ENCODE data around the gene SYT9.

The SYT9 gene

DNA sequence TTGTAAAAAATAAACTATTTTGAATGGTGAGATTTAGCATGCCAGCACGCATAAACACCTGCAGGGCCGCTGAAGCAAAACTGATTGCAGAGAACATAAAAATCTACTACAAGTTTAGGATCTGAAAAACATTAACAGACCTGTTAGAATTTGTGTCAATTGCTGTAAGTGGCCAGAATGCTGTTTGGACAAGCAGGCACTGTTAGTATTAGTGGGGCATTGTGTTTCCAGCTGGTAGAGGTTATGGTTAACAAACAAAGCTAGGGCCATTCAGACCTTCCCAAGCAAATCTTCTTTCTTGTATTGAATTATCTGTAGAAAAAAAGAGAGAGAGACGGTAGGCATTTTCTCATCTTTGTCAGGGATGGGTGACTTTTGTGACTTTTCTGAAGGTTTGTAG is 176.0 kb downstream of the SYT9 start:
- no peak for DNase-seq (ENCODE audit: low spot score)

- no peak for DNase-seq (ENCODE audit: low spot score)
Observed at GRCh38 chr11:7428196-7428595, 176.5 kb downstream of the SYT9 start.

DNA sequence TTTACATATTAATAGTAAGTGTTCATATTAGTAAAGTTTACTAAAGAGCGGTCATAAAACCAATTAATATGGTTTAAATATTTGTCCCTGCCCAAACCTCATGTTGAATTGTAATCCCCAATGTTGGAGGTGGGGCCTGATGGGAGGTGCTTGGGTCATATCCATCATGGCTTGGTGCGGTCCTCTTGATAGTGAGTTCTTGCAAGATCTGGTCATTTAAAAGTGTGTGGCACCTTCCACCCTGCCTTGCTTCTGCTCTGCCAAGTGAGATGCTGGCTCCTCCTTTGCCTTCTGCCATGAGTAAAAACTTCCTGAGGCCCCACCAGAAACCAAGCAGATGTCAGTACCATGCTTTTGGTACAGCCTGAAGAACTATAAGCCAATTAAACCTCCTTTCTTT is 178.8 kb downstream of the SYT9 start:
- no peak for DNase-seq (ENCODE audit: low spot score)

DNA sequence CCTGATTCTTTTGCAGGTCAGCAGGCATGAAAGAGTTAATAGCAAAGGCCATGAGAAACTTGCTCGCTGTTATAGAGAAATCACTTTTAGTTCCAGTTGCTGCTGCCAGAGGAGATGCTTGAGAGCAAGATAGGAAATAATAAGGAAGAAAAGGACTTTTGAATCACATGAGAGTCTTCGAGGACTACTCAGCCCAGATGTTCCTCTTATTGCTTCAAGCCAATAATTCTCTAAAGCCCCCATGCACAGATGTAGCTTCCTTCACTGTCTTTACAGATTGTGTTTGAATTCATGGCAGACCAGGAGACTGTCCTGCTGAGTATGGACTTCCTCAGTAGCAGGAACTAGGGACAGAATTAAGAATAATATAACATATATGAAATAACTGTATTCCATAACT is 183.5 kb downstream of the SYT9 start:
- DNase-seq (ENCODE audit: low spot score), result no peak

GRCh38 chr11:7436146-7436545 is 184.4 kb downstream of the SYT9 start:
- no peak for DNase-seq (ENCODE audit: low spot score)

GRCh38 chr11:7436657-7437056 is 185.0 kb downstream of the SYT9 start:
- no peak for DNase-seq (ENCODE audit: low spot score)

- DNase-seq (ENCODE audit: low spot score), result no peak
Observed at GRCh38 chr11:7437696-7438095, 186.0 kb downstream of the SYT9 start.

DNA sequence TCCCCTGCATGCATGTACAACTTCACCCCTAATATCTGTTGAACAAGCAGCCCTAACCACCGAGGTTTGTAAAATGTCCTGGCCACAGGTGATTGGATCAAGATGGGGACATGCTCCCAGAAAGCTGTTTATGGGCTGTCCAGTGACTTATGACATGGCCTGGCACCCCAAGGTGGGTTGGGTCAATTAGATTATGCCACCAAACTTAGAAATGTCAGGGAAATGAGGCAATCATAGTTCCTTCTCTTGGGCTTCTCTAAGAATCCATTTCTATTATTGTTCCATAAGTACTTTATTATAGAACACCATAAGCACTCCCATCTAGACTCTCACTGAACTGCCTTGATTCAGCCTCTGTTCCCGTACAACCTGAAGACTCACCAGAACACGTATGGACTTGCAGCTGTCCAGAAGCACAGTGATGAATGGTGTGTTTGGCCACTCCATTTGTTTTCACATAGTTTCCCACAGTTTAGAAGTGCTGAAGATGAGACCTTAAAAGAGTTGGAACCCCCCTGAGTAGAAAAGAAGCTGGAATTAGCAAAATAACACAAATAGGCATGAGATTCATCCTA is 188.1 kb downstream of the SYT9 start:
- no peak for DNase-seq (ENCODE audit: low spot score)

- DNase-seq (ENCODE audit: low spot score), result peak; percentile 53
Observed at GRCh38 chr11:7442588-7443215, 191.0 kb downstream of the SYT9 start.

GRCh38 chr11:7444091-7444981 is 192.6 kb downstream of the SYT9 start:
- DNase-seq (ENCODE audit: low spot score), result no peak

GRCh38 chr11:7445564-7445963 is 193.9 kb downstream of the SYT9 start:
- no peak for DNase-seq (ENCODE audit: low spot score)

GRCh38 chr11:7448201-7448600 is 196.5 kb downstream of the SYT9 start:
- DNase-seq (ENCODE audit: low spot score), result no peak

DNA sequence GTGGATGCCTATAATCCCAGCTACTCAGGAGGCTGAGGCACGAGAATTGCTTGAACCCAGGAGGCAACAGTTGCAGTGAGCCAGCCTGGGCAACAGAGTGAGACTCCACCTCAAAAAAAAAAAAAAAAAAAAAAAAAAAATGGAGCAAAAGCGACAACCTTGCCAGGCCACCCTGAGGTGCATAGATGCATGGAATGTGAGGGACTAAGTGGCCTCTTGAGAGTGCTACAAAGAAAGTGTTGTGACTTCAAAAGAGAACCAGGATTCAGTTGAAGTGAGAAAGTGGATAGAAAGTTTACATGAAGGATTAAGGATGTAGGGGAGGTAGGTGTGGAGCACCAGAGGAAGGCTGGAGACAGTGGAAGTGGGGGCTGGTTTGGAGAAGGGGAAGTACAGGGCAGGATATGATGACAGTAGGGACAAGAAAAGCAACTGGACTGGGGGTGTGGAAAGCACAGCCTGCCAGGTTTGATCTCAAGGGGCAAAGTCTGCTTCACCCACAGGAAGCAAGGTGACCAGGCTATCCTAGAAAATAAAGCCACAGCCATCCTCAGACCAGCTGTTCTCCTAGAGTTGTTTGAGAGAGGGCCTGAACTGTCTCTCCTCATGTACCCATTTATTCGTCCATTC is 197.6 kb downstream of the SYT9 start:
- DNase-seq (ENCODE audit: low spot score), result no peak

- no peak for DNase-seq (ENCODE audit: low spot score)
Observed at GRCh38 chr11:7449841-7450214, 198.1 kb downstream of the SYT9 start.

DNA sequence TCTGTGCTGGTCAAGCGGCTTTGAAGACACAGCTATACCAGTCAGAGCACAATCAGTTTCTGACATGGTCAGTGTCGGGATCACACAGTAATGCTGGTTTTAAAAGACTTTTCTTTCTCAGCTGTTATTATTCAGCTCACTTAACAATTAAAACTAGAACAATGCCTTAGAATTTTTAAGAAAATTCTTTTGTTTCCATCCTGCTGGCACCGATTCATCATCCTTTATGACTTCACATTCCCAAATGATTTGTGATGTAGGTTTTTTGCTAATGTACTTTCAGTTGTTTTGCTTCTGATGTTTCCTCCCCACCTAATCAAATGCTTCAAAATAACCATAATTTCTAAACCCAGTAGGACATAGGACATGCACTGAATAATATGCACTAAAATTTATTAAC is 199.1 kb downstream of the SYT9 start:
- DNase-seq (ENCODE audit: low spot score), result no peak

GRCh38 chr11:7451520-7451919 is 199.8 kb downstream of the SYT9 start:
- DNase-seq (ENCODE audit: low spot score), result no peak

GRCh38 chr11:7451952-7452494 is 200.3 kb downstream of the SYT9 start:
- no peak for DNase-seq (ENCODE audit: low spot score)

DNA sequence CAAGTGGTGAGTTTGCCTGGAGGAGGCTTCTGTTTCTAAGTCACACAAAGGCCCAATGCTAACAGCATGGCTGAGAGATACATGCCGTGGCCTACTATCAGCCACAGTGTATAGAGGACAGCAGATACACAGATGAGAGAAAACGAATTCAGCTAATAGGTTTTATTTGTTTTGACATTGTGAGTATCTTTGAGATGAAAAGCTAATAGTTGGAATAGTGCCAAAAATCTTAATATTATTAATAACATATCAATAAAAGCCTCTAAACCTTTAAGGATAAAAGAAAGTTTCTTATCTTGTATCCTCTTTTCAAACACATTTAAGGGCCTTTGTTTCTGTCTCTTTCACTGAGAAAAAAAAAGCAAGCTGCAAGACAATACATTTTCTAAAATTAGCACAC is 203.2 kb downstream of the SYT9 start:
- DNase-seq (ENCODE audit: low spot score), result no peak

DNA sequence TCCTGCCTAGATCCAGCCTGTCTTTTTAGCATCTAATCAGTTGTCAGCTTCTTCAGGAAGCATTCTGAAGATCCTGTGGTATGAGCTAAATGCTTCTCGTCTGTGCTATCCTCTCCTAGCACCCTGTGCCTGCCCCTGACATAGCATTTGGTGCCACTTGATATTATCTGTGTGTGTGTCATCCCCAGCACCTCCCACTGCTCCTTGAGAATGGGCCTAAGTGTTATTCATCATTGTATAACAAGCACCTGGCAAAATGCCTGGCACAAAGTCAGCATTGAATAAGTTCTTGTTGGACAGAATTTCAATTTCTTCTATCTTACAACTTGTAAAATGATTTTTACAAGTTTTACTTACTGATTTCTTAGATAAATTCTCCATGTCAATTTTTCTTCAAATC is 205.5 kb downstream of the SYT9 start:
- no peak for DNase-seq (ENCODE audit: low spot score)

DNA sequence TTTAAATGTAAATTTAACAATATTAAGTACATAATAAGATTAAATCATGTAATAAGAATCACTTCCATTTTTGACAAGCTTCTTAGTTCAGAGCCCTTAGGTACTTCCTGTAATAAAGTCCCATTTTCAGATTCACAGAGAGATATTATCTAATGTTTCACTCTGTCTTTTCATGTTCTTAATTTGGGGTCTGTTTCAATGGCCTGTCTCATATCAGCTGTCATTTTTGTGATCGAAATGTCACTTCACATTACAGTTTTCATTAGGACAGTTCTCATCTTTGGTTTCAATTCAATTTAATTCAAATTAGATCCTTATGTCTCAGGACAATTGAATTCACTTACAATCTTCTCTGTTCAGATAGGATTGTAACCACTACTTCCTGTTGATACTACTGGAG is 211.0 kb downstream of the SYT9 start:
- DNase-seq (ENCODE audit: low spot score), result no peak

GRCh38 chr11:7467652-7468051 is 215.9 kb downstream of the SYT9 start:
- no peak for DNase-seq (ENCODE audit: low spot score)

- no peak for DNase-seq (ENCODE audit: low spot score)
Observed at GRCh38 chr11:7469351-7469865, 217.7 kb downstream of the SYT9 start.

Measured in RKO (cell line).